Neural progenitor cell (in vitro differentiated cells): Measurements from ENCODE around the gene BHLHA9. TPM values are rescaled to one million over a fixed set of nuclear protein-coding genes. Genes with fewer than 3 reads are reported as not detected.

Experiments used
- DNase-seq: peaks from one replicate; pipeline ENCODE4 v3.0.0-alpha.2; 2016; ENCODE audit warnings: low spot score
- H2AFZ ChIP-seq: fragments of 200-600 bp; sonication (generic); replicated peaks from 2 replicates; pipeline ENCODE4 v1.6.1; 2016; ENCODE audit warnings: antibody characterized with exemption
- H3F3A ChIP-seq: fragments of 200-600 bp; sonication (generic); 2 replicates; pipeline ENCODE4 v1.6.1; 2016; ENCODE audit warnings: antibody characterized with exemption, low read depth
- H3K27ac ChIP-seq: fragments of 200-600 bp; sonication (generic); 2 replicates; pipeline ENCODE4 v1.5.1; 2016; ENCODE audit warnings: mild to moderate bottlenecking
- H3K27me3 ChIP-seq: fragments of 200-600 bp; sonication (generic); 2 replicates; pipeline ENCODE4 v1.6.1; 2016; ENCODE audit warnings: mild to moderate bottlenecking, moderate library complexity
- H3K36me3 ChIP-seq: fragments of 200-600 bp; sonication (generic); 2 replicates; pipeline ENCODE4 v1.5.1; 2016
- H3K4me1 ChIP-seq: fragments of 200-600 bp; sonication (generic); 2 replicates; pipeline ENCODE4 v1.6.1; 2016; ENCODE audit warnings: mixed run types
- H3K4me2 ChIP-seq: fragments of 200-600 bp; sonication (generic); 2 replicates; pipeline ENCODE4 v1.6.1; 2016
- H3K4me3 ChIP-seq: fragments of 200-600 bp; sonication (generic); 2 replicates; pipeline ENCODE4 v1.5.1; 2016
- H3K79me2 ChIP-seq: fragments of 200-600 bp; sonication (generic); 2 replicates; pipeline ENCODE4 v1.6.1; 2016; ENCODE audit warnings: low read depth
- H3K9ac ChIP-seq: fragments of 200-600 bp; sonication (generic); 2 replicates; pipeline ENCODE4 v1.6.1; 2016
- H3K9me3 ChIP-seq: fragments of 200-600 bp; sonication (generic); 2 replicates; pipeline ENCODE4 v1.5.1; 2016; ENCODE audit warnings: low read depth
- H4K20me1 ChIP-seq: fragments of 200-600 bp; sonication (generic); 2 replicates; pipeline ENCODE4 v1.6.1; 2016; ENCODE audit warnings: low read depth
- H3K27ac Mint-ChIP-seq: 3 replicates; pipeline ENCODE4 v1.8.0; 2021; ENCODE audit warnings: mixed read lengths
- H3K27me3 Mint-ChIP-seq: 2 replicates; pipeline ENCODE4 v1.8.0; 2022; ENCODE audit warnings: low read depth, mild to moderate bottlenecking, inconsistent platforms, moderate library complexity, mixed read lengths; ENCODE audit not compliant: insufficient read depth
- H3K36me3 Mint-ChIP-seq: 3 replicates; pipeline ENCODE4 v1.8.0; 2021; ENCODE audit warnings: mixed read lengths
- H3K4me1 Mint-ChIP-seq: 3 replicates; pipeline ENCODE4 v1.8.0; 2021; ENCODE audit warnings: mixed read lengths
- H3K4me3 Mint-ChIP-seq: 3 replicates; pipeline ENCODE4 v1.8.0; 2021; ENCODE audit warnings: mild to moderate bottlenecking, moderate library complexity, mixed read lengths
- H3K9me3 Mint-ChIP-seq: 3 replicates; pipeline ENCODE4 v1.8.0; 2020; ENCODE audit warnings: mixed read lengths
- EZH2 ChIP-seq: fragments of 200-600 bp; sonication (generic); IDR thresholded peaks from 2 replicates; pipeline ENCODE4 v1.6.1; 2017; ENCODE audit warnings: antibody characterized with exemption, mild to moderate bottlenecking, moderate library complexity
- EZH2phosphoT487 ChIP-seq: fragments of 200-600 bp; sonication (generic); IDR thresholded peaks from 2 replicates; pipeline ENCODE4 v1.6.1; 2017; ENCODE audit warnings: antibody characterized with exemption
- total RNA-seq: library from RNA; depleted of rRNA; stranded (reverse); fragments of >200 nt; gene quantifications from 2 replicates; pipeline ENCODE4 v1.2.3, GENCODE V29; 2015; ENCODE audit warnings: low replicate concordance
- TF ChIP-seq, protein P1 (sequence below): fragments of 200-600 bp; sonication (generic); IDR thresholded peaks from 2 replicates; pipeline ENCODE4 v1.5.1; 2017; ENCODE audit warnings: antibody characterized with exemption, mild to moderate bottlenecking

The BHLHA9 gene
- total RNA-seq, 1 donor from 2014 or later = not detected

DNA sequence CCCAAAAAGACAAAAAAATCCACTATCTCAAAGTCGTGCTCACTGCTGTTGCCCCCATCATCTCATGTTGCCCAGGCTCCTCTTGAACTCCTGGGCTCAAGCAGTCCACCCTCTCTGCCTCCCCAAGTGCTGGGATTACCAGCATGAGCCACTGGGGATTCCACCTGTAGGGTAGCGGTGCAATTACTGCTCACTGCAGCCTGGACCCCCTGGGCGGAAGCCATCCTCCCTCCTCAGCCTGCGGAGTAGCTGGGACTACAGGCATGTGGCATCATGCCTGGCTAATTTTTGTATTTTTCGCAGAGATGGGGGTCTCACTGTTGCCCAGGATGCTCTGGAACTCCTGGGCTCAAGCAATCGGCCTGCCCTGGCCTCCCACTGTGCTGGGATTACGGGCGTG lies 37.9 kb upstream of the BHLHA9 start:
- H3K27ac Mint-ChIP-seq = no peak overlapping the region
- peaks cover 12% of the 10 kb centered on the region for H3F3A ChIP-seq
- no peak overlapping the region for H3K27ac ChIP-seq
- no peaks in the 10 kb centered on the region for H3K36me3 ChIP-seq
- H3K4me3 Mint-ChIP-seq = no peak overlapping the region
- H3K27me3 Mint-ChIP-seq = peaks cover 43% of the 10 kb centered on the region
- H4K20me1 ChIP-seq = peaks cover 3% of the 10 kb centered on the region
- H3K27me3 ChIP-seq = peaks cover 57% of the 10 kb centered on the region
- peaks cover 3% of the 10 kb centered on the region for H3K36me3 Mint-ChIP-seq
- no peak overlapping the region for H3K4me3 ChIP-seq
- DNase-seq = no peak
- H3K79me2 ChIP-seq = no peaks in the 10 kb centered on the region
- no peak overlapping the region for H3K4me2 ChIP-seq
- H3K9me3 ChIP-seq = no peaks in the 10 kb centered on the region
- peaks cover 17% of the 10 kb centered on the region for H3K4me1 Mint-ChIP-seq
- TF ChIP-seq EZH2 (no peak), EZH2phosphoT487 (no peak)
- TF ChIP-seq, protein P1, sequence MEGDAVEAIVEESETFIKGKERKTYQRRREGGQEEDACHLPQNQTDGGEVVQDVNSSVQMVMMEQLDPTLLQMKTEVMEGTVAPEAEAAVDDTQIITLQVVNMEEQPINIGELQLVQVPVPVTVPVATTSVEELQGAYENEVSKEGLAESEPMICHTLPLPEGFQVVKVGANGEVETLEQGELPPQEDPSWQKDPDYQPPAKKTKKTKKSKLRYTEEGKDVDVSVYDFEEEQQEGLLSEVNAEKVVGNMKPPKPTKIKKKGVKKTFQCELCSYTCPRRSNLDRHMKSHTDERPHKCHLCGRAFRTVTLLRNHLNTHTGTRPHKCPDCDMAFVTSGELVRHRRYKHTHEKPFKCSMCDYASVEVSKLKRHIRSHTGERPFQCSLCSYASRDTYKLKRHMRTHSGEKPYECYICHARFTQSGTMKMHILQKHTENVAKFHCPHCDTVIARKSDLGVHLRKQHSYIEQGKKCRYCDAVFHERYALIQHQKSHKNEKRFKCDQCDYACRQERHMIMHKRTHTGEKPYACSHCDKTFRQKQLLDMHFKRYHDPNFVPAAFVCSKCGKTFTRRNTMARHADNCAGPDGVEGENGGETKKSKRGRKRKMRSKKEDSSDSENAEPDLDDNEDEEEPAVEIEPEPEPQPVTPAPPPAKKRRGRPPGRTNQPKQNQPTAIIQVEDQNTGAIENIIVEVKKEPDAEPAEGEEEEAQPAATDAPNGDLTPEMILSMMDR = no peak
- H3K9ac ChIP-seq = no peak overlapping the region
- no peak overlapping the region for H2AFZ ChIP-seq
- peaks cover 11% of the 10 kb centered on the region for H3K4me1 ChIP-seq
- H3K9me3 Mint-ChIP-seq = peaks cover 7% of the 10 kb centered on the region

DNA sequence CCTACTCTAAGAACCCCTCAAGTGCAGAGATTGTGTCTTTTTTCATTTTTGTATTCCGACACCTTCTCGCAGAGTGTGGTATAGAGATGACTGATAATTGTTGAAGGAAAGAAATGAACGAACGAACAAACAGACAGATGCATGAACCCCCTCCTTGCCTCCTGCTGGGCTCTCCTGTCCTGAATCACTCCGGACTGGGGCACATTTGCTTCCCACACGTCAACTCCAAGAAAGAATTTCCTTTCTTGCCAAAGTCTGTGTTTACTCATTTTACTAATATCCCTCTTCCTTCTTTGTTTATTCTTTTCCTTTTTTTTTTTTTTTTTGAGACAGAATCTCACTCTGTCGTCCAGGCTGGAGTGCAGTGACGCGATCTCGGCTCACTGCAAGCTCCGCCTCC lies 37.5 kb upstream of the BHLHA9 start:
- Mint-ChIP-seq H3K4me3 (no peak overlapping the region), H3K4me1 (peaks cover 13% of the 10 kb centered on the region), H3K9me3 (peaks cover 7% of the 10 kb centered on the region), H3K27me3 (peaks cover 38% of the 10 kb centered on the region), H3K36me3 (peaks cover 3% of the 10 kb centered on the region), H3K27ac (no peak overlapping the region)
- Histone ChIP-seq H3K4me3 (no peak overlapping the region), H3K4me1 (peaks cover 11% of the 10 kb centered on the region), H3K9ac (no peak overlapping the region), H3K27ac (no peak overlapping the region), H3F3A (peaks cover 8% of the 10 kb centered on the region), H4K20me1 (peaks cover 3% of the 10 kb centered on the region), H3K9me3 (no peaks in the 10 kb centered on the region), H3K36me3 (no peaks in the 10 kb centered on the region), H3K27me3 (peaks cover 52% of the 10 kb centered on the region), H3K4me2 (no peak overlapping the region), H2AFZ (no peak overlapping the region), H3K79me2 (no peaks in the 10 kb centered on the region)
- DNase-seq = no peak
- TF ChIP-seq EZH2 = no peak
- TF ChIP-seq, protein P1 = no peak
- no peak for TF ChIP-seq EZH2phosphoT487

DNA sequence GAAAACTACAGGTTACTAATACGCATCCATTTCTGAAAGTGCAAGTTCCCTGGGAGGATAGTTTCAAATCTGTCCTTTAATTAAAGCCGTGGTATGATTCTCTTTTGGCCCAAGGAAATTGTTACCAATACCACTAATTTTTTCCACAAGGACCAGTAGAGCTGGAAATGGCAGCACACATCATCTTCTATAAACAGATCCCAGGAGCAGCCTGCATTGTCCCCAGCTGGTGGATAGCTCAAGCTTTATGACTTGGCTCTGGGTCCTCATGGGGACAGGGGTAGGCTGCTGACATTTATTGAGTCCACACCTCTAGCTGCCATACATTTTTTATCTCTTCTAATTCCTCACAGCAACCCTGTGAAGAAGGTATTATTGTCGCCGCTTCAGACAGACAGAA lies 35.8 kb upstream of the BHLHA9 start:
- TF ChIP-seq EZH2phosphoT487 = no peak
- no peak for TF ChIP-seq EZH2
- TF ChIP-seq, protein P1 = no peak
- peaks cover 4% of the 10 kb centered on the region for H3K9me3 Mint-ChIP-seq

More for the DNA sequence above, 35.8 kb upstream of the BHLHA9 start:
- Histone ChIP-seq H3K36me3 (no peaks in the 10 kb centered on the region), H3K27ac (no peak overlapping the region), H3K27me3 (peaks cover 42% of the 10 kb centered on the region), H3K4me1 (no peaks in the 10 kb centered on the region), H3K4me3 (no peak overlapping the region), H3K9ac (no peak overlapping the region), H3K4me2 (no peak overlapping the region), H4K20me1 (no peaks in the 10 kb centered on the region), H3K79me2 (no peaks in the 10 kb centered on the region), H3K9me3 (no peaks in the 10 kb centered on the region), H2AFZ (no peak overlapping the region), H3F3A (no peaks in the 10 kb centered on the region)
- no peak for DNase-seq
- Mint-ChIP-seq H3K27me3 (peaks cover 33% of the 10 kb centered on the region), H3K4me3 (peak overlapping the region; percentile 62), H3K36me3 (peaks cover 3% of the 10 kb centered on the region), H3K27ac (peak overlapping the region; percentile 63), H3K4me1 (peaks cover 8% of the 10 kb centered on the region)
